ENCODE measurements around the gene NEDD9.

The NEDD9 gene

GRCh38 chr6:11233673-11234573, 1.5 kb upstream of the NEDD9 start:
- DNase-seq, result no peak

DNA sequence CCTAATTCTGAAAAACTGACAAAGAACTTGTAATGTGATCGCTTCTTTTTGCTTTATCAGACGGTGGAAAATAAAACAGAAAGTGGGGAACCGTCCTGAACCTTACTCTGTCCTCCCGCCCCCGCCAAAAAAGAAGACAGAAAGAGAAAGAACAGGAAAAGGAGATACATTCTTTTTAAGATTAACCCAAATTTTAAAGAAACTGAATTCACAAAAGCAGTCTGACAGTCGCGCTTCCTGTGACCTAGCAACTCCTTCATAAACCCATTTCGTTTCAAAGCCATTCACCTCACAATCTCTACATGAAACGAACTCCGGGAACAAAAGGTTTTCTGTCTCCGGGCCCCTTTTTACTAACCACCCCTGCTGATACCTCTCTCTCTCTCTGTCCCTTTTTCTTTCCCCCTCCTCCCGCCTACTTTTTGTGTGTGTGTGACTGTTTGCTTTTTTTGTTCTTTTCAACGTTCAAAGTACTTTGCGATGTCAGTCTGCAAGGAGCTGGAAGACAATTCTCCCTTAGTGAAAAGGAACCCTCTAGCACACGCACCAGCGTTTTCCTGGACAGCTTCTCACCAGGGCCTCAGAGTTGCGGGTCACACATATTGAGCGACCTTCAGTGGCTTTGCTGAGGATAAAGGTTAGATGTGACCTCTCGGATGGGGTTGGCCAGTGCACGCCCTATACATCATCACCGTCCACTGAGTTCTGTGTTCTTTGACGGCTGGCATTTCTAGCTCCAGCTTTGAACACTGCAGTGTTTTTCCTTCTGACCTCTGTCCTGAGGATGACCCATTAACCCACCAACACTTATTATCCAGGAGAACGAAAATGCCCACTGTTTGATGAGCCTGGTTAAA, 530 bp upstream of the NEDD9 start:
- no peak for DNase-seq

DNA sequence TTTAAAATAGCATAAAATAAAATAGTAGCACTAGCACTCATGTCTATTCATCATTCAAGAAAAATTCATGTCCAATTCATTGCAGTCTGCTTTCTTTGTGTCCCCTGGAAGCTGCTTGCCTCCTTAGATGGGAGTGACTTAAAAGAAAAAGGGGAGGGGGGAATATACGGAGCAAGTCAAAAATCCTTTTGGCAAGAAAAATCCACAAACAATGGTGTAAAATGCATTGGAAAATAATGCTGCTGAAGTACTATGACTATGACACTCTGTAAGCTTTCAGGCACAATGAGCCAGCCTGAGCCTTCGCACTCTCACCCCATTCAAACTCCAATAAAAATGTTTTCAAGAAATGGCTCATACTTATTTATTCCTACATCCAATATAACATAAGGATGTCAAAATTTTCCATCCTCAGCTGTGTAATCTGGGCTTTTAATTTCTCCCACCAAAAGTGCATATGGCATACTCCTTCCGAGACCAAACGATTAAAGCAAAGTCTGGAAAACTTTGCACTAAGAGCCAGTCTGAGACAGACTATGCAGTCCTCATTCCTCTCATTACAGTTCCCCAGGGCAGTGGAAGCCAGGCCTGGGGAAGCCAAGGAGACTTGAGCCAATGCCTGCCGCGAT, 790 bp downstream of the NEDD9 start:
- DNase-seq, result no peak

DNA sequence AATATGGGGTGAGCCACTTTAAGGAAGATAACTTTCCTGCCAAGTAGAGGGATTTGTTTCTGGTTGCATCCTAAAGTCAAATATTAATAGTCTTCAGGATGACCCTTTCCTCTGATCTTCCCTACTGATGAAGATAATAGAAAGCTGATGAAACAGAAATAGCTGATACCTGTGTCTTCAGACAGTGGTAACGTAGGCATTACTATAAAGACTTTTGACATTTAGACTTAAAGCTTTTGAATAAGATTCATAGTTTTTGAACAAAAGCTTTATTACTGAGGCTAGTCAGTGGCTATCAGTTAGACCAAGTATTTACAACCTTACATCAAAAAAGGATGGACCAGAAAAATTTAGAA, 1.4 kb downstream of the NEDD9 start:
- no peak for DNase-seq

DNA sequence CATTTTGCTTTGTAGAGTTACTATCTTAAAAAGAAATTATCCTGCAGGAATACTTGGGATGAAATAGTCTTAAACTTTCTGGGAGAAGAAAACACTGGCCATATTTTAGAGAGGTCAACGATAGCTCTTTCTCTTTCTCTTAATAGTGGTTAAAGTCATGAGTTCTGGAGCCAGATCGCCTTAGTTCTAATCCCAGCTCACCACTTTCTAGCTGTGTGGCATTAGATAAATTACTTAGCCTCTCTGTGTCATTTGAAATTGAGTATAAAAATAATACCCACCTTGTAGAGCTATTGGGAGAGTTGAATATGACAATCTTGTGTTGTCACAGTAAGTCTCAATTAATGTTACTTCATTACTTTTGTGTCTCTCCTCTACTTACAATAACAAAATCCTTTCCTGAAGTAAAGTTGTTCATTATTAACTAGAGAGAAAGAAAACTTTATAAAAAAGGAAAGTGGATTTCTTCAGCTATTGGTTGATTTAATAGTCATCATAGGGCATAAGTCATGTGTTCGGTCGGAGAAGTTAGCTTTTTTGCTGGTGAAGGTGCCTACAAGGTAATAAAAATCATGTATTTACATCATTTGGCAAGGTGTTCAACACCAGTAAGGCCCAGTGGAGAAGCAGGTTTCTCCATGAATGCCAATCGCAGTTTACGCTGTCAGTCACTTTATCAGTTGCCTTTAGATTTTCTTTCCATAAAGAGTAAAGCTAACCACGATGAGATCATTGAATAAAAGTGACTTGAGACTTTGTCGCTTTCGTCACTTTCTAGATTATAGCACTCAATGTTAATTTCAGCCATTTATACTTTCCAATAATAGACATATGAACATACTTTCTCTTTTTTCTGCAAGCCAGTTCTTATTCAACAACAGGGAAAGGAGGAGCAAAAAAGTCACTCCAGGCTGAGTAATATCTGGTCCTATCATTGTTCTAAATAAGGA, 2.0 kb downstream of the NEDD9 start:
- no peak for DNase-seq

GRCh38 chr6:11229655-11230046, 2.8 kb downstream of the NEDD9 start:
- no peak for DNase-seq

- no peak for DNase-seq
Observed at GRCh38 chr6:11228935-11229654, 3.4 kb downstream of the NEDD9 start.

DNA sequence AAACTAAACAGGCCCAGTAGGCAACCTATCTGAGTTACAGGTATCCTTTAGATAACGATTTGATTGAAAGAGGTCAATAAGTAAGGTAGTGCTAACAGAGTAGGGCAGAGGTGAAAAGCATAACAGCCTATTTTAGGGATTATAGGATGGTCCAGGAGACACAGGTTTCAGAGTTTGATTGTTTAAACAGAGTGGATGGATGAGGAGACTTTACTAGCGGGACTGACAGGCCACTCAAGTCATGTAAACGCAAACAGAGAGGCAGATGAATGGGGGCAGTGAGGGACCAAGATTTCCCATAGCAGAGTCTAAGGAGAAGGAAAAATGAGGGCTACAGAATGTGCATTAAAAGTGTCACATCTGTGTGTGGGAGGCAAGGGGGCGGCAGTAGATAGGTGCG, 4.8 kb downstream of the NEDD9 start:
- DNase-seq, result no peak

- no peak for DNase-seq
Observed at GRCh38 chr6:11226005-11226404, 6.5 kb downstream of the NEDD9 start.

DNA sequence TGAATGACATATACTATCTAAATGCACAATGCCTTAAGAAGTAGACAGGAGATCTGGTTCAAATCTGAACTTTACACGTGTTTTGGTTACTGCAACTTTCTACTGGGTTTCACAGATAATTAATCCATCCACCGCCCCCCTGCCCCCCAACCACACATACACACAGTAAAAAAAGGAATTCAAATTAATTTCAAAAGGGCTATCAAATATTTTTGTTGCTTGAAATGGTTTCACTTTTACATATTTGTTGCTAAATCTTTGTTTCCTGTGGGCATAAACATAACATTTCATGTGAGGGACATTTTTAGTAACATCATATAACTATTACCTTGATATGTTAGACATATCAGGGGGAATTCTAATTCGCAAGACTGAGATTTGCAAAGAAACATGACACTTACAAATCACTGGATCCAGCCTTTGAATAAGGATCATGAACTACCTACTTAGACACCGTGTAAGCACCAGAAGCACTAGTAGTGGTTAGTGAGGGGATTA, 7.5 kb downstream of the NEDD9 start:
- DNase-seq, result no peak

DNA sequence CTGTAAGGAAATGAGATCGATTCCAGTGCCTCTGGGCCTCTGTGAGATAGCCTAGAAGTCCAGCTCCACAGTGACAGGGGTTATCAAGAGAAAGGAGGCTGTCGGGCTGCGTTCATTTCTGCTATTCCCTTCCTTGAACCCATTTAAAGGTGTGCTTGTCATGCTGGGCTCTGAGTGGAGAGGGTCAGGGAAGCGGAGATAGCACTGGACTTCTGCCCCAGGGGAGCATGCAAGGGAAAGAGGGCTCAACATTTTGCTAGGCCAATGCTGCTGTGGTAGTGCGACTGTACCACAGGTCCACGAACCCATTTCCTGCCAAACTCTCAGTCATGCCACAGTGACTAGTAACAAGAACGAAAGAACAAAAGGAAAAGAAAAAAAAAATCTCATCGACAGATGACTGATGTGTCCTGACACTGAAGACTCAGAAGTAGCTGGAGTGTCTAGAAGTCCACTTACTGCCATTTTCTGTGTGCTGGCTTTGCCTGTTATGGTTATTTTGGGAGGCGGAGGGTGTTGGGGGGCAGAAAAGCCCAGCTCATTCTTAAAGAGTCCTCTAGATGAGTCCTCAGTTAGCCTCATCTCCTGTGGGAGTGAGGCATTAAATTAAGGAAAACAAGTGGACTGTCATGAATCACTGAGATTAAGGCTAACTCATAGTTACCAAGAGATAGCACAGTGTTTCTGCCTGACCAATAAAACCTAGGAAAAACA, 8.1 kb downstream of the NEDD9 start:
- no peak for DNase-seq

DNA sequence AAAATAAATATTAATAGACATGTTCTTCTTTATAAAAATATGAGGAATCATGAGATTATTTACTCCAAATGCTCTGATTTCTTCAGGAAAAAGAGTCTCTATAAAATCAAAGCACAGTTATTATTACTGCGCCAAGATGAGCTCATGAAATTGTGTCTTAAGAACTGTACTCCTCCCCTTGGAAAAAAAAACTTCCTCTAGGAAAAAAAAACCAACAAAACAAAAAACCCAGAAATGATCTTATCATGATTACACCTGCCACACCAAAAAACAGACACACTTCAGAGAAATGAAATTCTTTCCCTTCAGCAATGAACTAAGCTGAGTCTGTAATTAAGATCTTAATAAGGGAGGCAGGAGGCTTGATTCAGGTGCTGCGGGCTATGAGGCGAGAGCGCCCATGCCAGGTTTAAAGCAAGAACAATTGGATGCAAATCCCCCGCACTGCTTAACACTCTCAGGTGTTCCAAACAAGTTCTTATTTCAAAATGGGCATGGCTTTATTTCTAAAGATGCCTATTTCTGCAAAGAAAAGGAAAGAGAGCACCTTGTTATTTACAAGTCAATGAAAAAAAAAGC, 9.1 kb downstream of the NEDD9 start:
- no peak for DNase-seq

DNA sequence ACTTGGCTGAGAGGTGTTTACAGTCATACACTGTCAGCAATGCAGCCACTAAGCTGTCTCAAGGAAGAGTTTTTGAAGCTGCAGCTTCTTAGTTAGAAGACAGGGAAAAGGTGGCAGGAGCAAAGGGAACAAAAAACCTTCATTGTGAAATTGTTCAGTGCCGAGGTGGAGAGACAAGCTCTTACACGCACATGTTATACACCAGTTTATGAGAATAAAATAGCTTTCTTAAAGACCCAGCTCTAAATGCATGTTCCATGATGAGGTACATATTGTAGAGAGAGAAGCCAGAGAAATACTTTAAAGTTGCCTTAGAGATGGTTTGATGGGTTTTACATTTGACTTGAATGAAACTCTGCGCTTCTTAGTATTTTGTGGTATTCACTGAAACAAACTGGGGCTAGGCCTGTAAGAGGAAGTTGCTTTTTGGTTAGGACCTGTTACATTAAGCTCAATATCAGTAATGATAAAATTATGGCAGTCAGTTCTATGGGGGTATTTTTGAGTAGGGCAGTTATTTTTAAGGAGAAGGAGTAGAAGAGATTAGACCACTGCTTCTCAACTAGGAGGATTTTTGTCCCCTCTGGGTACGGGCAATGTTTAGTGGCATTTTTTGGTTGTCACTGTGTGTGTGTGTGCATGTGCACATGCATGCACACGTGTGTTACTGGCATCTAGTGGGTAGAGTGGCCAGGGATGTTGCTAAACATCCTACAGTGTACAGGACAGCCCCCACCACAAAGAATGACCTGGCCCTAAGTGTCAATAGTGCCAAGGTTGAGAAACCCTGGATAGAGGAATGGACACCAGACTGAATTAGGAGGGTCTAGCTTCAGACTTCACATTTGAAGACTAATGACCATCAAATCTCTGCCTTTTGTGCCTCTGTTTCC, 9.8 kb downstream of the NEDD9 start:
- DNase-seq, result no peak

DNA sequence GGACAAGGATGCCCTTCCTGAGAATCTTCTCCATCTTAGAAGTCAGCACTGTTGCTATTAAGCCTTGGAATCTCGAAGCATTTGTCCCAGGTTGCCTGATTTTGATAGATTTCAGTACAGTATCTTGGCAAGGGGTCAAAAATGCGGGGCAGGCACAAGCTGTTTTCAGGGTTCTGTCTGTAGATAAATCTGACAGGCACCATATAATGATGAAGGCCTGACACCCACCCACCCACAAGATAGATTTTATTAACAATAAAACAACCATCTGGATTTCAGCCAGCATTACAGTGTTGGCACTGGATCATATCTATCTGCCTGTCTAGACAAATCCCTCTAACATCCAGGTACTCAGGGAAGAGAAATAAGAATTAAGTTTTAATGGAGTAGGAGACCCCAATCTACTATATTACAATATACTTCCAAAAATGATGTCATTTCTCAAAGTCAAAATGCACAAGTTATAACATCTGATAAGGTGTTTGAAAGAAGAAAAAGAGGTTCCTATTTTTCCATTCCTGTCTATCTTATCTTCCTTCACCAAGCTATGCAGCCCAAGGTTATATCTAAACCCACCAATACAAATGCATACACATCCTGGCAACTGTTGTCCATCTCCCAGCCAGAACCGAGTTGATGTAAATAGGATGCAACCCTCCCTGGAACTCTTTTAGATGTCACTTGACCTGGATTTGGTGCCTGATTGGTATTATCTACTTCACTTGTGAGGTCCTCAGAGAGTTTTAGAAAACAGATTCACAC, 10.7 kb downstream of the NEDD9 start:
- no peak for DNase-seq

DNA sequence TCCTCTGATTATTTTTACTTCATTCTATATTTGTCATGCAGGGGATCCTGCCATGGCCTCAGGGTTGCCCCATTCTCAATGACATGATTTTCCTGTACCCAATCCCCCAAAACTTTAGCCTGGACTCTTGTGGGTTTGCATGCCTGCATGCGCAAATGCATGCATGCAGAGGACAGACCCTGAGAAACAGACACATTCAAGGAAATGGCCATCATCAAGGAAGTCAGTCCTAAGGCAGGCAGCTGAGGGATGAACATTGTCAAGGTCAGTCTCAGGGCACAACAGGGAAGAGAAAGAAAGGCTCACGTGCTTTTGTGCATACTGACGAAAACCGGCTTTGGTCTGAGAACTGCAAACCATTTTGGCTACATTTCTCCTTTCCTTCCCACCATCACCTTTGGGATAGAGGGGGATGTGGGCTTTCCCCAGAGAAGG, 13.1 kb downstream of the NEDD9 start:
- no peak for DNase-seq

GRCh38 chr6:11218538-11219399, 13.7 kb downstream of the NEDD9 start:
- DNase-seq, result no peak

DNA sequence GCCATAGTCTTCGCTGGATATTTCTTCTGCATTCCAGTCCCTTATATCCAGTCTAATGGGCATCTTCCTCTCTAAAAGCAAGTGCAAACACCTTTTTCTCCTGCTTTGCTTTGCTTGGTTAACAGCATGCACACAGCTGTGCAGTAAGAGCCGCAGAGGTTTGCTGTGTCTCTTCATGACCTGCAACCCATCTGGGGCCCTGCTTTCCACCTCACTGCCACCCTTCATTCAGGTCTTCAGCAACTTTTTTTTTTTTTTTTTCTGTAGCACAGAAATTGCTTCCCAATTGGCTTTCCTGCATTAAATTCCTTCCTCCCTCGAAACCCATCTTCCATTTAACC, 14.4 kb downstream of the NEDD9 start:
- no peak for DNase-seq
